HepG2 (cell line): ENCODE measurements around the gene ALDOA. TPM values are rescaled to one million over a fixed set of nuclear protein-coding genes. Genes with fewer than 3 reads are reported as not detected.
A peak's percentile ranks its signal among the peaks of the same experiment; 100 is the strongest.

Source experiments
- ARNT2 ChIP-seq: sonication (generic); formaldehyde crosslinking; IDR thresholded peaks from 2 replicates; pipeline ENCODE4 v1.8.0; 2022; ENCODE audit warnings: mild to moderate bottlenecking, low read depth, missing genetic modification reagents, moderate library complexity
- CERS6 ChIP-seq: sonication (generic); formaldehyde crosslinking; IDR thresholded peaks from 2 replicates; pipeline ENCODE4 v1.5.0; 2020; ENCODE audit warnings: missing genetic modification reagents
- DMTF1 ChIP-seq: sonication (generic); formaldehyde crosslinking; IDR thresholded peaks from 2 replicates; pipeline ENCODE4 v1.4.0; 2020; ENCODE audit warnings: mild to moderate bottlenecking, missing genetic modification reagents
- FOXA1 ChIP-seq, 2 experiments: fragments of 450-650 bp in 1 of 2; sonication (generic) in 1 of 2; formaldehyde crosslinking in 1 of 2; IDR thresholded peaks; 2 replicates each; pipeline versions ENCODE4 v1.4.0 to v1.6.1; 2016 to 2020; ENCODE audit warnings: missing genetic modification reagents in 1 of 2
- FOXO1 ChIP-seq: sonication (generic); formaldehyde crosslinking; IDR thresholded peaks from 2 replicates; pipeline ENCODE4 v1.4.0; 2020; ENCODE audit warnings: missing genetic modification reagents
- KLF9 ChIP-seq: IDR thresholded peaks from 2 replicates; pipeline ENCODE4 v1.6.1; 2016; ENCODE audit warnings: low read depth
- NFKBIZ ChIP-seq: IDR thresholded peaks from 2 replicates; pipeline ENCODE4 v1.6.1; 2018; ENCODE audit warnings: missing genetic modification reagents, missing compliant biosample characterization
- PLRG1 ChIP-seq: fragments of 450-650 bp; conservative IDR thresholded peaks from 2 replicates; pipeline ENCODE4 v1.6.1; 2016
- RFXANK ChIP-seq: IDR thresholded peaks from 2 replicates; pipeline ENCODE4 v1.6.1; 2016
- TAF1 ChIP-seq: sonication (generic); formaldehyde crosslinking; IDR thresholded peaks from 2 replicates; pipeline ENCODE4 v1.4.0; 2020; ENCODE audit warnings: missing genetic modification reagents
- TEAD2 ChIP-seq: sonication (generic); formaldehyde crosslinking; IDR thresholded peaks from 2 replicates; pipeline ENCODE4 v1.9.0; 2021; ENCODE audit warnings: missing genetic modification reagents
- TEAD3 ChIP-seq: optimal IDR thresholded peaks from 2 replicates; pipeline ENCODE3; 2016; ENCODE audit warnings: borderline replicate concordance
- UBTF ChIP-seq: sonication (generic); formaldehyde crosslinking; IDR thresholded peaks from 2 replicates; pipeline ENCODE4 v1.4.0; 2020; ENCODE audit warnings: mild to moderate bottlenecking, missing genetic modification reagents
- ZNF136 ChIP-seq: sonication (generic); formaldehyde crosslinking; IDR thresholded peaks from 2 replicates; pipeline ENCODE4 v1.8.1; 2022; ENCODE audit warnings: low read depth, mild to moderate bottlenecking, moderate library complexity, missing genetic modification reagents
- ZNF232 ChIP-seq: sonication (generic); formaldehyde crosslinking; IDR thresholded peaks from 2 replicates; pipeline ENCODE4 v1.4.0; 2020; ENCODE audit warnings: missing genetic modification reagents, borderline replicate concordance
- ZNF460 ChIP-seq: sonication (generic); formaldehyde crosslinking; IDR thresholded peaks from 2 replicates; pipeline ENCODE4 v1.5.1; 2020; ENCODE audit warnings: missing genetic modification reagents, mild to moderate bottlenecking, borderline replicate concordance
- ZNF598 ChIP-seq: sonication (generic); formaldehyde crosslinking; IDR thresholded peaks from 2 replicates; pipeline ENCODE4 v1.5.1; 2020; ENCODE audit warnings: mild to moderate bottlenecking, missing genetic modification reagents, borderline replicate concordance
- ZNF639 ChIP-seq: conservative IDR thresholded peaks from 2 replicates; pipeline ENCODE4 v1.6.1; 2018; ENCODE audit warnings: missing genetic modification reagents
- ZSCAN31 ChIP-seq: sonication (generic); formaldehyde crosslinking; IDR thresholded peaks from 2 replicates; pipeline ENCODE4 v1.5.0; 2020; ENCODE audit warnings: low read depth, mild to moderate bottlenecking, missing genetic modification reagents
- polyA plus RNA-seq, 8 experiments: library from polyadenylated mRNA; depleted of rRNA in 3 of 8; stranded (reverse) in 7 of 8; unstranded in 1 of 8; fragments of >200 nt; fragmentation: Illumina TruSeq in 4 of 8; extraction: Trizol in 4 of 8; gene quantifications; 2 replicates each; pipeline versions ENCODE4 v1.2.1 to v1.2.3, GENCODE V29; 2011 to 2016; ENCODE audit warnings: low read depth in 4 of 8, missing spikeins in 1 of 8, mixed read lengths in 1 of 8; ENCODE audit not compliant: insufficient read depth in 1 of 8
- total RNA-seq, 5 experiments: library from RNA; depleted of rRNA; stranded (reverse); fragments of >200 nt; fragmentation: Illumina TruSeq; extraction: Trizol; gene quantifications; 2 replicates each; pipeline ENCODE4 v1.2.3, GENCODE V29; 2016; ENCODE audit warnings: low read depth in 1 of 5
- TF ChIP-seq, protein P1 (sequence below): fragments of 450-650 bp; IDR thresholded peaks from 2 replicates; pipeline ENCODE4 v1.6.1; 2017
- TF ChIP-seq, protein P2 (sequence below): IDR thresholded peaks from 2 replicates; pipeline ENCODE4 v1.6.1; 2016

ALDOA gene
- total and polyA plus RNA-seq, 2 of the 13 experiments (the other 11 are each of a cell fraction or from before 2014, with no cell fraction given) = 925 to 1,884 TPM

- TF ChIP-seq, protein P1, sequence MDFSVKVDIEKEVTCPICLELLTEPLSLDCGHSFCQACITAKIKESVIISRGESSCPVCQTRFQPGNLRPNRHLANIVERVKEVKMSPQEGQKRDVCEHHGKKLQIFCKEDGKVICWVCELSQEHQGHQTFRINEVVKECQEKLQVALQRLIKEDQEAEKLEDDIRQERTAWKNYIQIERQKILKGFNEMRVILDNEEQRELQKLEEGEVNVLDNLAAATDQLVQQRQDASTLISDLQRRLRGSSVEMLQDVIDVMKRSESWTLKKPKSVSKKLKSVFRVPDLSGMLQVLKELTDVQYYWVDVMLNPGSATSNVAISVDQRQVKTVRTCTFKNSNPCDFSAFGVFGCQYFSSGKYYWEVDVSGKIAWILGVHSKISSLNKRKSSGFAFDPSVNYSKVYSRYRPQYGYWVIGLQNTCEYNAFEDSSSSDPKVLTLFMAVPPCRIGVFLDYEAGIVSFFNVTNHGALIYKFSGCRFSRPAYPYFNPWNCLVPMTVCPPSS = no peak
- TF ChIP-seq CERS6 (CRISPR knock-in tag) (no peak), KLF9 (peak; percentile 92), UBTF (peak; percentile 85), ZNF136 (CRISPR knock-in tag) (peak; percentile 37; the same call in 1 of the 2 replicates), RFXANK (CRISPR knock-in tag) (peak; percentile 79; the same call in 1 of the 2 replicates), ZNF639 (no peak), ZNF598 (CRISPR knock-in tag) (peak; percentile 82; the same call in 1 of the 2 replicates), TAF1 (peak; percentile 74), PLRG1 (no peak), FOXA1 (IDR thresholded peaks at IDR 0.05) (no peak), FOXA1 (CRISPR knock-in tag; IDR thresholded peaks at IDR 0.05) (peak; percentile 48), NFKBIZ (CRISPR knock-in tag) (0 out of 2 replicates have a peak, but pooled peaks have one; percentile 48), FOXO1 (CRISPR knock-in tag) (no peak), ARNT2 (CRISPR knock-in tag) (peak; percentile 78; the same call in 1 of the 2 replicates), TEAD2 (no peak), ZSCAN31 (peak; percentile 63), ZNF460 (CRISPR knock-in tag) (no peak), ZNF232 (0 out of 2 replicates have a peak, but pooled peaks have one; percentile 20), TEAD3 (CRISPR knock-in tag) (no peak), DMTF1 (CRISPR knock-in tag) (no peak)
- TF ChIP-seq, protein P2, sequence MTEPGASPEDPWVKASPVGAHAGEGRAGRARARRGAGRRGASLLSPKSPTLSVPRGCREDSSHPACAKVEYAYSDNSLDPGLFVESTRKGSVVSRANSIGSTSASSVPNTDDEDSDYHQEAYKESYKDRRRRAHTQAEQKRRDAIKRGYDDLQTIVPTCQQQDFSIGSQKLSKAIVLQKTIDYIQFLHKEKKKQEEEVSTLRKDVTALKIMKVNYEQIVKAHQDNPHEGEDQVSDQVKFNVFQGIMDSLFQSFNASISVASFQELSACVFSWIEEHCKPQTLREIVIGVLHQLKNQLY (CRISPR knock-in tag) = peak; percentile 64; the same call in 1 of the 2 replicates
Observed at GRCh38 chr16:30091474-30092372, 26.2 kb downstream of the ALDOA start, which contains the start of gene TBX6 (continued).
